Neural progenitor cell (in vitro differentiated cells): Measurements from ENCODE around the gene NR4A1. TPM values are rescaled to one million over a fixed set of nuclear protein-coding genes. Genes with fewer than 3 reads are reported as not detected.

Experiments used
- DNase-seq: peaks from one replicate; pipeline ENCODE4 v3.0.0-alpha.2; 2016; ENCODE audit warnings: low spot score
- H2AFZ ChIP-seq: fragments of 200-600 bp; sonication (generic); replicated peaks from 2 replicates; pipeline ENCODE4 v1.6.1; 2016; ENCODE audit warnings: antibody characterized with exemption
- H3F3A ChIP-seq: fragments of 200-600 bp; sonication (generic); 2 replicates; pipeline ENCODE4 v1.6.1; 2016; ENCODE audit warnings: antibody characterized with exemption, low read depth
- H3K27ac ChIP-seq: fragments of 200-600 bp; sonication (generic); 2 replicates; pipeline ENCODE4 v1.5.1; 2016; ENCODE audit warnings: mild to moderate bottlenecking
- H3K27me3 ChIP-seq: fragments of 200-600 bp; sonication (generic); 2 replicates; pipeline ENCODE4 v1.6.1; 2016; ENCODE audit warnings: mild to moderate bottlenecking, moderate library complexity
- H3K36me3 ChIP-seq: fragments of 200-600 bp; sonication (generic); 2 replicates; pipeline ENCODE4 v1.5.1; 2016
- H3K4me1 ChIP-seq: fragments of 200-600 bp; sonication (generic); 2 replicates; pipeline ENCODE4 v1.6.1; 2016; ENCODE audit warnings: mixed run types
- H3K4me2 ChIP-seq: fragments of 200-600 bp; sonication (generic); 2 replicates; pipeline ENCODE4 v1.6.1; 2016
- H3K4me3 ChIP-seq: fragments of 200-600 bp; sonication (generic); 2 replicates; pipeline ENCODE4 v1.5.1; 2016
- H3K79me2 ChIP-seq: fragments of 200-600 bp; sonication (generic); 2 replicates; pipeline ENCODE4 v1.6.1; 2016; ENCODE audit warnings: low read depth
- H3K9ac ChIP-seq: fragments of 200-600 bp; sonication (generic); 2 replicates; pipeline ENCODE4 v1.6.1; 2016
- H3K9me3 ChIP-seq: fragments of 200-600 bp; sonication (generic); 2 replicates; pipeline ENCODE4 v1.5.1; 2016; ENCODE audit warnings: low read depth
- H4K20me1 ChIP-seq: fragments of 200-600 bp; sonication (generic); 2 replicates; pipeline ENCODE4 v1.6.1; 2016; ENCODE audit warnings: low read depth
- H3K27ac Mint-ChIP-seq: 3 replicates; pipeline ENCODE4 v1.8.0; 2021; ENCODE audit warnings: mixed read lengths
- H3K27me3 Mint-ChIP-seq: 2 replicates; pipeline ENCODE4 v1.8.0; 2022; ENCODE audit warnings: low read depth, mild to moderate bottlenecking, inconsistent platforms, moderate library complexity, mixed read lengths; ENCODE audit not compliant: insufficient read depth
- H3K36me3 Mint-ChIP-seq: 3 replicates; pipeline ENCODE4 v1.8.0; 2021; ENCODE audit warnings: mixed read lengths
- H3K4me1 Mint-ChIP-seq: 3 replicates; pipeline ENCODE4 v1.8.0; 2021; ENCODE audit warnings: mixed read lengths
- H3K4me3 Mint-ChIP-seq: 3 replicates; pipeline ENCODE4 v1.8.0; 2021; ENCODE audit warnings: mild to moderate bottlenecking, moderate library complexity, mixed read lengths
- H3K9me3 Mint-ChIP-seq: 3 replicates; pipeline ENCODE4 v1.8.0; 2020; ENCODE audit warnings: mixed read lengths
- CTCF ChIP-seq: fragments of 200-600 bp; sonication (generic); IDR thresholded peaks from 2 replicates; pipeline ENCODE4 v1.5.1; 2017; ENCODE audit warnings: antibody characterized with exemption, mild to moderate bottlenecking
- EZH2 ChIP-seq: fragments of 200-600 bp; sonication (generic); IDR thresholded peaks from 2 replicates; pipeline ENCODE4 v1.6.1; 2017; ENCODE audit warnings: antibody characterized with exemption, mild to moderate bottlenecking, moderate library complexity
- EZH2phosphoT487 ChIP-seq: fragments of 200-600 bp; sonication (generic); IDR thresholded peaks from 2 replicates; pipeline ENCODE4 v1.6.1; 2017; ENCODE audit warnings: antibody characterized with exemption
- total RNA-seq: library from RNA; depleted of rRNA; stranded (reverse); fragments of >200 nt; gene quantifications from 2 replicates; pipeline ENCODE4 v1.2.3, GENCODE V29; 2015; ENCODE audit warnings: low replicate concordance

The NR4A1 gene
- total RNA-seq, 1 donor from 2014 or later = 8.2 TPM

- Histone ChIP-seq H3K27me3 (peaks cover 50% of the 10 kb centered on the region), H3K4me3 (no peak overlapping the region), H3K4me1 (peaks cover 10% of the 10 kb centered on the region), H3K9me3 (no peaks in the 10 kb centered on the region), H4K20me1 (peaks cover 11% of the 10 kb centered on the region), H3K4me2 (no peak overlapping the region), H2AFZ (no peak overlapping the region), H3K79me2 (no peaks in the 10 kb centered on the region), H3K36me3 (no peaks in the 10 kb centered on the region), H3K27ac (no peak overlapping the region), H3K9ac (no peak overlapping the region), H3F3A (peaks cover 26% of the 10 kb centered on the region)
- Mint-ChIP-seq H3K9me3 (no peaks in the 10 kb centered on the region), H3K27ac (no peak overlapping the region), H3K36me3 (peaks cover 10% of the 10 kb centered on the region), H3K27me3 (peaks cover 9% of the 10 kb centered on the region), H3K4me3 (no peak overlapping the region), H3K4me1 (peaks cover 24% of the 10 kb centered on the region)
- TF ChIP-seq EZH2phosphoT487 = no peak
- no peak for TF ChIP-seq CTCF
- TF ChIP-seq EZH2 = no peak
- no peak for DNase-seq
Observed at GRCh38 chr12:52015532-52016041, 35.7 kb upstream of the NR4A1 start.

DNA sequence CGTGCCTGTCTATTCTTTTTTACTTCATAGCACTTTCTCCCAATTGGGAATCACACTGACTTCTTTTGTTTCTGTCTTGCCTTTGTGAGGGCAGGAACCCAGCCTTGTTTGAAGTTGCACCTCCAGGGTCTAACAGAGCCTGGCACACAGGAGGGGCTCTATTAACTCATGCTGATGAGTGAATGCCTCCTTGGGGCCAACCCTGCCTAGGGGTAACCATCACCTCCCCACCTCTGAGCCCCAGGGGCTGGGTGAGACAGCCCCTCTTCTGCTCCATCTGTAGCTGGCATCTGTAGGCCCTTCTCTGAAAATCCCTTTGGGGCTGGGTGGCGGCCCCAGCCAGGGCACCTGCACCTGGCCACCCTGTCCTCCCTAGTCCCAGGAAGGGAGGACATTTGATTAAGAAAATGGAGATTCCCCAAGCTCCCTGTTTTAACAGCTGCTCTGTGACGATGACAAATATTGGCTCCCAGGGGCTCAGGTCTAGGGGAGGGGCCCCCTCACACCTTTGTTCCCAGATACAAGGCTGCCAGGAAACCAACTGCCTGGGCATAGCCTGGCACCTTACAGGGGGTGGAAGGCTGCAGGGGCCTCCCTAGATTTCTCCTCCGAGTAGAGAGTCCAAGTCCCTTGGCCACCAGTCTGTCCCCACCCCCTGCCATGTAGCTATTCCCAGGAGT is 32.7 kb upstream of the NR4A1 start:
- H3K4me2 ChIP-seq = no peak overlapping the region
- Mint-ChIP-seq H3K9me3 (no peaks in the 10 kb centered on the region), H3K4me3 (no peak overlapping the region), H3K36me3 (peaks cover 1% of the 10 kb centered on the region), H3K27me3 (peaks cover 17% of the 10 kb centered on the region), H3K27ac (no peak overlapping the region), H3K4me1 (peaks cover 22% of the 10 kb centered on the region)
- H3K4me3 ChIP-seq = no peak overlapping the region
- peaks cover 11% of the 10 kb centered on the region for H4K20me1 ChIP-seq
- no peak overlapping the region for H3K9ac ChIP-seq
- no peak for DNase-seq
- H3K9me3 ChIP-seq = no peaks in the 10 kb centered on the region
- H3K36me3 ChIP-seq = no peaks in the 10 kb centered on the region
- H3F3A ChIP-seq = peaks cover 16% of the 10 kb centered on the region
- H3K27ac ChIP-seq = no peak overlapping the region
- no peaks in the 10 kb centered on the region for H3K79me2 ChIP-seq
- no peak overlapping the region for H2AFZ ChIP-seq
- H3K4me1 ChIP-seq = peaks cover 5% of the 10 kb centered on the region
- TF ChIP-seq CTCF = no peak
- no peak for TF ChIP-seq EZH2
- TF ChIP-seq EZH2phosphoT487 = no peak
- H3K27me3 ChIP-seq = peaks cover 73% of the 10 kb centered on the region

- Histone ChIP-seq H3K4me1 (peaks cover 3% of the 10 kb centered on the region), H3K4me3 (no peak overlapping the region), H3K27me3 (peaks cover 73% of the 10 kb centered on the region), H3K36me3 (no peaks in the 10 kb centered on the region), H2AFZ (no peak overlapping the region), H3K79me2 (no peaks in the 10 kb centered on the region), H3K4me2 (no peak overlapping the region), H3K27ac (no peak overlapping the region), H4K20me1 (peaks cover 7% of the 10 kb centered on the region), H3K9ac (no peak overlapping the region), H3K9me3 (no peaks in the 10 kb centered on the region), H3F3A (peaks cover 13% of the 10 kb centered on the region)
- TF ChIP-seq EZH2 (no peak), EZH2phosphoT487 (no peak), CTCF (no peak)
- no peak for DNase-seq
- Mint-ChIP-seq H3K9me3 (no peaks in the 10 kb centered on the region), H3K4me1 (peaks cover 26% of the 10 kb centered on the region), H3K36me3 (no peaks in the 10 kb centered on the region), H3K27ac (no peak overlapping the region), H3K27me3 (peaks cover 15% of the 10 kb centered on the region), H3K4me3 (no peak overlapping the region)
Observed at GRCh38 chr12:52019113-52019770, 32.0 kb upstream of the NR4A1 start.
